NT2/D1 (cell line): ENCODE results near the gene COL11A2.

Experiments used
- SUZ12 ChIP-seq: IDR thresholded peaks from 2 replicates; pipeline ENCODE4 v1.6.1; 2011; ENCODE audit not compliant: insufficient read length, insufficient read depth; ENCODE audit errors: extremely low read depth
- ZNF274 ChIP-seq: IDR thresholded peaks from 2 replicates; pipeline ENCODE4 v1.6.1; 2011; ENCODE audit warnings: mild to moderate bottlenecking, low read depth, low read length

DNA sequence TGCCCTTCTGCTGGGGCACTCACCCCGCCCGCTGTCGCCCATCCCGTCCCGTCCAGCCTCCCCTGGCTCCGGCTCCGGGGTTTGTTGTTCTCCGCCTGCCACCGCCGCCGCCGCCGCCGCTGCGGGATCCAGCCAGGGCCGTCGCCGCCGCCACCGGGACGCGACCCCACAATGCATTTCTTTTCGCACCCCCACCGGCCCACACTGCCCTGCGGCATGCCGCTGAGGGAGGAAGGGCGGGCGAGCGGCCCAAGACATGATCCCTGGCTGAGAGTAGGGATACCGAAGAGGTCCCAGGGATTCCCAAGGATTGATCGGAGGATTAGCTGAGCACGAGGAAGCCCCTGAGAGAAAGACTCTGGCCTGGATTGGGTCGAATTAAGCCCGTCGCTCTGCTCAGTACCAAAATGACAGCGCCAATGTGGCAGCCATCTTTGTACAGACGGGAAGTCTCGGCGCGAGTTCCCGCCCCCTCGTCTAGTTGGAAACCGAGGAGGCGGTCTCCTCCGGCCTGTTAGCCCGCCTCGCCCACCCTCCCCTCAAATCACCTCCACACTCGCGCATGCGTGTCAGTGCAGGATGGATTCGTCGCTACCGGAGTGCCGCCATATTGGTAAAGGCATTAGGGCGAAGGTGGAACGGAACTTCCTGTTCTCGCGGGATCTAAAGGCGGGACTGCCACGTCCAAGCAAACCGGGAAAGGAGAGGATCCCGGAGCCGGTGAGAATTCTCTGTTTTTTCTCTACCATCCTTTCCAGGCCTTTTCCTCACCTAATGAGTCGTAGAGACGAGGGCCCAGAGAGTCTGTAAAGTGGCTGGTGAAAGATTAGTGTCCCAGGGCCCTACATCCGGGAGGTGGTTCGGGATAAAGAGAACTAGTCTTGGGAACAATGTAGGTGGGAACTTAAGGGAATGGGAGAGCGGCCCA, 8.2 kb upstream of the COL11A2 start, which contains the start of the genes RXRB and SLC39A7:
- no peak for TF ChIP-seq ZNF274
- no peak for TF ChIP-seq SUZ12
